CD4-positive, alpha-beta T cell treated with Interferon alpha-2 for 1 hour (primary cell): Measurements from ENCODE around the gene LRRIQ3.
A peak's percentile ranks its signal among the peaks of the same experiment; 100 is the strongest.
"Not testable (repeated sequence)": the region's sequence is repeated elsewhere in the genome, so short reads cannot be mapped to it uniquely, and the experiment has no call there.

ENCODE experiments used
- DNase-seq, 2 donors: peaks; one replicate each; pipeline ENCODE4 v3.0.0-alpha.2; 2020 to 2022

The LRRIQ3 gene

GRCh38 chr1:74197657-74198552 lies at the start of gene LRRIQ3, which contains the start of gene FPGT:
LRRIQ3 (minus strand) TSS chr1:74198176; CDS start chr1:74183684, 14,492 bp downstream.
FPGT (plus strand) TSS chr1:74198242; CDS start chr1:74198279, 37 bp downstream.
- DNase-seq = peak; percentile 94 to 96

- DNase-seq = no peak
These were observed 48.3 kb upstream of the LRRIQ3 start for GRCh38 chr1:74246315-74246714.

GRCh38 chr1:74245168-74245772 lies 47.3 kb upstream of the LRRIQ3 start:
- DNase-seq = no peak

- no peak for DNase-seq
These were observed 39.8 kb upstream of the LRRIQ3 start for GRCh38 chr1:74237787-74238186.

- no peak for DNase-seq
These were observed 39.1 kb upstream of the LRRIQ3 start for GRCh38 chr1:74237035-74237434.

DNA sequence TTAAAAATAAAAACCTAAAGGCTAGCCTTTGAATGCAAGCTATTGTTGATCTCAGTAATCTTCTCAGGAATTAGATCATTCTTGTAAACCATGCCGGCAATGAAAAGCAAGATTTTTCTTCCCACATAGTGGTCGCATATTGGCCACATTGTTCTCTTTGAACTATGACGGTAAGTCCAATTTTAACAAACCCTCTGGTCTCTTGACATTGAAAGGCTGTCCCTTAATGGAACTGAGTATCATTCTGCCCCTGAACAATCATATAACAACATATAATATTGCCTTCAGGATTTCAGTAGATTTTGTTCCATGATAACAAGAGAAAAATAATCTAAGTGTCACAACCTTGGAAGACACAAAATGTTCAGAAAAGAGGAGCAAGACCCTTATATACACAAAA lies 38.5 kb upstream of the LRRIQ3 start:
- DNase-seq = no peak

DNA sequence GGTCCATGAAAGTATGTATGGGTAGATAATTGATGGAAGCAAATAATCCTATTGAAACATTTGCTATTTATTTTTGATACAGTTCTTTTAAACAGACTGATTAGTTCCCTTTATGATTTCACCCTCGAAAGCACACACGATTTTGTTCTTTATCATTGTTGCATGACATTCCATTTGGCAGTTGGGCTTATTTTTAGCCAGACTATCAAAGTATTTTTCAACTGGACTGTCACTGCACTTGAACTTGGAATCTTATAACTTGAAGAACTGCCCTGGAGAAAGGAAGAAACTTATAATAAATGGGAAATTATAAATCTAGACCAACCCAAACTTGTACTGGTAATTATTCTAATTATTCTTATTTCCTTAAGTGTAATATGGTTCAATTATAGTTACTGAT lies 37.2 kb upstream of the LRRIQ3 start, which contains the start of gene TNNI3K:
Gene TNNI3K (plus strand): TSS at position 235 of the 400 bp plus-strand sequence. CDS start 65 bp downstream, at position 300.
- no peak for DNase-seq

DNA sequence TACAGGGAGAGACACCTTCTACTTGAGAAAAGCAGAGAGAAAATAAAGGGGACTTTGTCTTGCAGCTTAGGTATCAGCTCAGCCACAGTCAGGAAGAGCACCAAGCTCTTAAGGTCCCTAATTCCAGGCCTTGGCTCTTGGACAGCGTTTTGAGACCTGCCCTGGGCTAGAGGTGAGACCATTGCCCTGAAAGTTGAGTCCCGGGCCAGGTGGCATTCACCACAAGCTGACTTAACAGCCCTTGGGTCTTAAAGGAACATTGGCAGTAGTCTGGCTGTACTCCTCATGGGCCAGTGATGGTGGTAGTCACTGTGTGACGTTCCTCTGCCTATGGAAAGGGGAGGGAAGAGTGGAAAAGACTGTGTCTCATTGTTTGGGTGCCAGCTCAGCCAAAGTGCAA lies 25.5 kb upstream of the LRRIQ3 start:
- no peak for DNase-seq

DNA sequence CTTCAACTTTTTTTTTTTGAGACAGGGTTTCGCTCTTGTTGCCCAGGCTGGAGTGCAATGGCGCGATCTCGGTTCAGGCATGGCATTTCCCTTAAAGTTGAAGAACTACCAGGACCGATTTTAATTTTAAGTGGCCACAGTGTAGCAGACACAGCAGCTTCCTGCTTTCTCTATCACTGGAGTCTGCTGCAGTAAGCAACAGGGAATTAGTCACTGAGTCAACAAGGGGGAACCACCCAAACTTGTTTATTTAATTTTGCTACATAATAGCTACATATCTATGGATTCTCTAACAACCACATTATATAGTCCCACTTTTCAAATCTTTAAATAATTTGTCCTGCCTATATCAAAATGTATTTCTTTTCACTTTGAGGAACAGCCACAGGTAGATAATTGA lies 24.7 kb upstream of the LRRIQ3 start:
- DNase-seq = no peak

DNA sequence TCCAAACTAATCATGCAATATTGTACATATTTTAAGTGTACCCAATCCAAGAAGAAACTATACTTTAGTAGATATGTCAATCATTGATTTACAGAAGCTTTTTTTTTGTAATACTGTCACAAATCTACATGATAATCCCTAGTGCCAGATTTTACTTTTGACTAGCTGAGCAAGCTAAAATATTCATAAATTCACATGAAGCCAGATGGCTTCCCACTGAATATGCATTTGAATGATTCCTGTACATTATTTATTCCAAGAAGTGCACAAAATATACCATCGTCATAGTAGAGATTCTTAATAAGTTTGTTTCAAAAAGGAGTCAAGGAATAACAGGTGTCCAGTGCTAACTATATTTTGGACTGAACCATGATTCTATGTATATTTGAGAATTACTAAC lies 17.3 kb upstream of the LRRIQ3 start:
- DNase-seq = no peak

- DNase-seq = no peak
These were observed 7.3 kb upstream of the LRRIQ3 start for GRCh38 chr1:74205266-74205665.

DNA sequence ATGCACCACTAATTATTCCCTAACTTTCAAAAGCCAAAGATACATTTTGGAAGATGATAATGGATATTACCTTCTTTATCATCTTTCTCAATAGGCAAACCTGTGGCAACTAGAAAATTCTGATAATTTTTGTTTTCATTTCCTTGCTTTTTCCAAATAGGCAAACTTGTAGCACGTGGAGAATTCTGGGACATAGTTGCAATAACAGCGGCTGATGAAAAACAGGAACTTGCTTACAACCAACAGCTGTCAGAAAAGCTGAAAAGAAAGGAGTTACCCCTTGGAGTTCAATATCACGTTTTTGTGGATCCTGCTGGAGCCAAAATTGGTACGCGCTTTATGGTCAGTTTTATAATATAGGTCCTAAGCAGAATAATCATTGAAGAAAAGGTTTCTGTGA lies 1.5 kb upstream of the LRRIQ3 start:
- DNase-seq = no peak

GRCh38 chr1:74197255-74197654 lies 721 bp downstream of the LRRIQ3 start:
- no peak for DNase-seq

DNA sequence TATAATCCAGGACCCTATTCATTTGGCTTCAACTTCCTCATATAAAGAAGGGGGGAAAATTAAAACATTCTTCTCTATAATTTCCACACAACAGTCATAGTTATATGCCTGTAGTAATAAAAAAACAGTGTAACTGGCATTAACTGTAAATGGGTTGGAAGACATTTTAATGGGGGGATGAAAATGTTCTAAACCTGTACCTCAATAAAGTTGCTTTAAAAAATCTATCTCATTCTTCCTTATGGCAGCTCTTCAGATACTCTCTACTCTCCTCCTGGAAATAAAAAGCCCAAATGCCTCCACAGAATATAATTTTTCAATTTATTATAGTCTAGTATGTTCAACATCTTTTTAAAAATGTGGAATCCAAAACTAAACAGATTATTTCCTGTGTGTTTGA lies 2.6 kb downstream of the LRRIQ3 start:
- no peak for DNase-seq

- no peak for DNase-seq
These were observed 4.1 kb downstream of the LRRIQ3 start for GRCh38 chr1:74193908-74194307.

DNA sequence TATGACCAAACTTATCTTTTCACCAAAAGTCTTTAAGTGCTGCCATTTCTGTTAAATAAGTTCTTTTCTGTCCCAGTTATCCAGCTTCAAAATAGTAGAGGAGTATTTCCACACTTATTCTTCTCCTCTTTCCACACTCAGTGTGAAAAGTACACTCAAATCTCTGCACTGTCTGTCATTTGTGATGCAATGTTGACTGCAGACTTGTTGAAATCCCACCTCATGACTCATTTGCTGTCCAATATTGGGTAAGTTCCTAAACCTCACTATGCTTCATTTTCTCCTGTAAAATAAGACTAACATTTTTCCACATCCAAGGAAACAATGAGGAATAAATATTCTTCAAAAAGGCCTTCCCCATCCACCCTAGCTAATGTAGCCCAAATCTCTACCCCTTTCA lies 17.5 kb downstream of the LRRIQ3 start:
- no peak for DNase-seq

GRCh38 chr1:74174423-74174822 lies 23.6 kb downstream of the LRRIQ3 start:
- not testable (repeated sequence) for DNase-seq

GRCh38 chr1:74162333-74162732 lies 35.6 kb downstream of the LRRIQ3 start:
- no peak for DNase-seq

GRCh38 chr1:74161497-74161896 lies 36.5 kb downstream of the LRRIQ3 start:
- DNase-seq = no peak

DNA sequence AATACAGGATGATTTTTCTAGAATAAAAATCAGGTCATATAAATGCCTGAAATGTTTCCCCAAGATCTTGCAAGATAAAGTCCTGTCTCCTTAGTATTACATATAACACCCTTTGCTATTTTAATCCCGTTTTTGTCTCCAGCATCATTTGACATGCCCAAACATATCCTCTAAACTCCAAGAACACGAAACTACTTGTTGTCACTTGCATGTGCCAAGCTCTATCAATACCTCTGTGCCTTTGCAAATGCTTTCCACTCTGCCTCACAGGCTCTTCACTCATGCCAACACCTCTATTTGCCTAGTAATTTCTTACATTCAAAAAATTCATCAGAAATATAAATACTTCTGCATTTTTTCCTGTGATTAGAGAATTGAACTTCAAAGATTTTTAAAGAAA lies 37.9 kb downstream of the LRRIQ3 start:
- no peak for DNase-seq

DNA sequence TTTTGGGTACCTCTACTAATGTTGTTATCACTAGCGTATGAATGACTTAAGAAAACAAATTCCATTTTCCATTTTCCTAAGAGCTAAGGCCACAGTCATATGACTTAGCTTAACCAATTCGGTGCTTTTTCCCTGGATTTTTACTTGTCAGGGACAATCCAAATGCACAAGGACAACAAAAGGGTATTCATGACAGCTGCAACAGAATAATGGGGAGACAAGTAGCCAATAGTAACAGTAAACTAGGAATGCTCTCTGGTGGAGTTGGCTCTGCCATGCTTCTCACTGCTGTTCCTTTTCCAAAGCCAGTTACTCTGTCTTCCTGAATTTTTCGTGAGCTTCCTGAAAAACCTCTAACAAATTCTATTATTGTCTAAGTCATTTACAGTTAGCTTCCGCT lies 52.9 kb downstream of the LRRIQ3 start:
- DNase-seq = no peak

- not testable (repeated sequence) for DNase-seq
These were observed 80.6 kb downstream of the LRRIQ3 start for GRCh38 chr1:74117370-74117769.

- no peak for DNase-seq
These were observed 84.6 kb downstream of the LRRIQ3 start for GRCh38 chr1:74113333-74113732.

GRCh38 chr1:74107394-74107793 lies 90.6 kb downstream of the LRRIQ3 start:
- no peak for DNase-seq
